Neural cell (in vitro differentiated cells): ENCODE data around the gene KCTD10.

Experiments used
- CTCF ChIP-seq: fragments of 450-650 bp; IDR thresholded peaks from 2 replicates; pipeline ENCODE4 v1.5.1; 2014; ENCODE audit warnings: antibody characterized with exemption, mild to moderate bottlenecking, moderate library complexity; ENCODE audit not compliant: poor library complexity, severe bottlenecking
- EP300 ChIP-seq: fragments of 450-650 bp; conservative IDR thresholded peaks from 2 replicates; pipeline ENCODE4 v1.6.1; 2014; ENCODE audit warnings: antibody characterized with exemption, mild to moderate bottlenecking, moderate library complexity; ENCODE audit not compliant: poor library complexity, severe bottlenecking
- POLR2AphosphoS5 ChIP-seq: IDR thresholded peaks from 2 replicates; pipeline ENCODE4 v1.6.1; 2012

- TF ChIP-seq CTCF (no peak), EP300 (no peak), POLR2AphosphoS5 (no peak)
These were observed 26.1 kb downstream of the KCTD10 start for GRCh38 chr12:109450980-109451379.
